GM23248 (cell line): ENCODE results near the gene GMPPB.

Source experiments
- EZH2 ChIP-seq: fragments of 200-600 bp; sonication (generic); IDR thresholded peaks from 2 replicates; pipeline ENCODE4 v1.6.1; 2018; ENCODE audit warnings: antibody characterized with exemption, mild to moderate bottlenecking; ENCODE audit not compliant: insufficient read depth, poor library complexity, severe bottlenecking
- EZH2phosphoT487 ChIP-seq: fragments of 200-600 bp; sonication (generic); IDR thresholded peaks from 2 replicates; pipeline ENCODE4 v1.6.1; 2018; ENCODE audit warnings: antibody characterized with exemption, moderate library complexity, mild to moderate bottlenecking, low read depth; ENCODE audit not compliant: insufficient read depth

GRCh38 chr3:49689046-49689907 lies 34.5 kb downstream of the GMPPB start, which contains the start of the genes MST1 and RNF123:
- TF ChIP-seq EZH2: no peak
- no peak for TF ChIP-seq EZH2phosphoT487
